ENCODE measurements around the gene TUBGCP2. TPM values are rescaled to one million over a fixed set of nuclear protein-coding genes. Genes with fewer than 3 reads are reported as not detected.

The TUBGCP2 gene
- total RNA-seq, 3 donors from 2014 or later (not counting 1 experiment from before 2014, with no cell fraction given) = 74.3 to 81.8 (median 78.7) TPM

- Mint-ChIP-seq H3K9me3 (no peaks in the 10 kb centered on the region), H3K4me3 (no peak overlapping the region), H3K27ac (peak overlapping the region in 1 of 2 donors; percentile 58), H3K4me1 (peaks cover 16 to 19% of the 10 kb centered on the region in 2 donors), H3K27me3 (ENCODE audit: low read depth in 2 of 2) (no peaks in the 10 kb centered on the region), H3K36me3 (no peaks in the 10 kb centered on the region)
- 98% methylated on average over 23 of the region's 23 CpGs for WGBS (ENCODE audit: insufficient coverage)
- Histone ChIP-seq H3K36me3 (ENCODE audit: control insufficient read depth, insufficient read depth, low read length) (peaks cover 30% of the 10 kb centered on the region), H3K4me1 (ENCODE audit: control insufficient read depth, insufficient read depth, low read length) (peaks cover 22% of the 10 kb centered on the region), H3K27me3 (ENCODE audit: control insufficient read depth, insufficient read depth, low read length) (no peaks in the 10 kb centered on the region), H3K27ac (ENCODE audit: low read length) (no peak overlapping the region), H3K9me3 (ENCODE audit: control insufficient read depth, insufficient read depth, low read length) (no peaks in the 10 kb centered on the region), H3K4me3 (ENCODE audit: low read length) (no peak overlapping the region)
- DNase-seq (no peak), ATAC-seq (no peak)
- intact Hi-C loops (cut with micrococcal nuclease) = no loop called here
- TF ChIP-seq, protein P1, sequence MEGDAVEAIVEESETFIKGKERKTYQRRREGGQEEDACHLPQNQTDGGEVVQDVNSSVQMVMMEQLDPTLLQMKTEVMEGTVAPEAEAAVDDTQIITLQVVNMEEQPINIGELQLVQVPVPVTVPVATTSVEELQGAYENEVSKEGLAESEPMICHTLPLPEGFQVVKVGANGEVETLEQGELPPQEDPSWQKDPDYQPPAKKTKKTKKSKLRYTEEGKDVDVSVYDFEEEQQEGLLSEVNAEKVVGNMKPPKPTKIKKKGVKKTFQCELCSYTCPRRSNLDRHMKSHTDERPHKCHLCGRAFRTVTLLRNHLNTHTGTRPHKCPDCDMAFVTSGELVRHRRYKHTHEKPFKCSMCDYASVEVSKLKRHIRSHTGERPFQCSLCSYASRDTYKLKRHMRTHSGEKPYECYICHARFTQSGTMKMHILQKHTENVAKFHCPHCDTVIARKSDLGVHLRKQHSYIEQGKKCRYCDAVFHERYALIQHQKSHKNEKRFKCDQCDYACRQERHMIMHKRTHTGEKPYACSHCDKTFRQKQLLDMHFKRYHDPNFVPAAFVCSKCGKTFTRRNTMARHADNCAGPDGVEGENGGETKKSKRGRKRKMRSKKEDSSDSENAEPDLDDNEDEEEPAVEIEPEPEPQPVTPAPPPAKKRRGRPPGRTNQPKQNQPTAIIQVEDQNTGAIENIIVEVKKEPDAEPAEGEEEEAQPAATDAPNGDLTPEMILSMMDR (IDR thresholded peaks at IDR 0.05) = no peak
These were observed 3.5 kb upstream of the TUBGCP2 start for GRCh38 chr10:133312016-133312768.

GRCh38 chr10:133311570-133311969 is 2.9 kb upstream of the TUBGCP2 start:
- TF ChIP-seq, protein P1 (IDR thresholded peaks at IDR 0.05) = no peak
- Mint-ChIP-seq H3K4me3 (no peak overlapping the region), H3K36me3 (no peaks in the 10 kb centered on the region), H3K9me3 (no peaks in the 10 kb centered on the region), H3K4me1 (peaks cover 19 to 21% of the 10 kb centered on the region in 2 donors), H3K27me3 (ENCODE audit: low read depth in 2 of 2) (no peaks in the 10 kb centered on the region), H3K27ac (peak overlapping the region in 1 of 2 donors; percentile 58)
- Histone ChIP-seq H3K4me1 (ENCODE audit: control insufficient read depth, insufficient read depth, low read length) (peaks cover 28% of the 10 kb centered on the region), H3K27ac (ENCODE audit: low read length) (no peak overlapping the region), H3K27me3 (ENCODE audit: control insufficient read depth, insufficient read depth, low read length) (no peaks in the 10 kb centered on the region), H3K36me3 (ENCODE audit: control insufficient read depth, insufficient read depth, low read length) (peaks cover 30% of the 10 kb centered on the region), H3K4me3 (ENCODE audit: low read length) (no peak overlapping the region), H3K9me3 (ENCODE audit: control insufficient read depth, insufficient read depth, low read length) (no peaks in the 10 kb centered on the region)
- DNase-seq = no peak
- no peak for ATAC-seq
- WGBS (ENCODE audit: insufficient coverage) = 95% methylated on average over 10 of the region's 10 CpGs
- intact Hi-C loops (cut with micrococcal nuclease) = no loop called here

- no peak overlapping the region for H3K27ac ChIP-seq (ENCODE audit: low read length)
- intact Hi-C loops (cut with micrococcal nuclease) = no loop called here
- no peak for DNase-seq
- peak overlapping the region; percentile 28 for H3K4me3 Mint-ChIP-seq
- peaks cover 19 to 26% of the 10 kb centered on the region in 2 donors for H3K4me1 Mint-ChIP-seq
- no peaks in the 10 kb centered on the region for H3K36me3 Mint-ChIP-seq
- TF ChIP-seq, protein P1 (IDR thresholded peaks at IDR 0.05) = no peak
- no peak overlapping the region for H3K27ac Mint-ChIP-seq
- H3K4me1 ChIP-seq (ENCODE audit: control insufficient read depth, insufficient read depth, low read length) = peaks cover 28% of the 10 kb centered on the region
- no peaks in the 10 kb centered on the region for H3K27me3 ChIP-seq (ENCODE audit: control insufficient read depth, insufficient read depth, low read length)
- H3K9me3 ChIP-seq (ENCODE audit: control insufficient read depth, insufficient read depth, low read length) = no peaks in the 10 kb centered on the region
- no peak for ATAC-seq
- H3K36me3 ChIP-seq (ENCODE audit: control insufficient read depth, insufficient read depth, low read length) = peaks cover 30% of the 10 kb centered on the region
- no peaks in the 10 kb centered on the region for H3K9me3 Mint-ChIP-seq
- WGBS (ENCODE audit: insufficient coverage) = 100% methylated on average over 7 of the region's 8 CpGs
- H3K4me3 ChIP-seq (ENCODE audit: low read length) = no peak overlapping the region
- H3K27me3 Mint-ChIP-seq (ENCODE audit: low read depth in 2 of 2) = no peaks in the 10 kb centered on the region
These were observed 2.1 kb upstream of the TUBGCP2 start for GRCh38 chr10:133310789-133311188.

GRCh38 chr10:133310399-133310755 is 1.7 kb upstream of the TUBGCP2 start:
- no peak overlapping the region for H3K4me3 ChIP-seq (ENCODE audit: low read length)
- H3K27ac ChIP-seq (ENCODE audit: low read length) = no peak overlapping the region
- ATAC-seq (no peak), DNase-seq (no peak)
- Mint-ChIP-seq H3K4me1 (peaks cover 23 to 30% of the 10 kb centered on the region in 2 donors), H3K27ac (no peak overlapping the region), H3K27me3 (ENCODE audit: low read depth in 2 of 2) (no peaks in the 10 kb centered on the region), H3K36me3 (no peaks in the 10 kb centered on the region), H3K9me3 (no peaks in the 10 kb centered on the region), H3K4me3 (peak overlapping the region; percentile 28)
- TF ChIP-seq, protein P1 (IDR thresholded peaks at IDR 0.05) = no peak
- H3K4me1 ChIP-seq (ENCODE audit: control insufficient read depth, insufficient read depth, low read length) = peaks cover 32% of the 10 kb centered on the region
- H3K36me3 ChIP-seq (ENCODE audit: control insufficient read depth, insufficient read depth, low read length) = peaks cover 30% of the 10 kb centered on the region
- H3K27me3 ChIP-seq (ENCODE audit: control insufficient read depth, insufficient read depth, low read length) = no peaks in the 10 kb centered on the region
- WGBS (ENCODE audit: insufficient coverage) = 97% methylated on average over 16 of the region's 16 CpGs
- no peaks in the 10 kb centered on the region for H3K9me3 ChIP-seq (ENCODE audit: control insufficient read depth, insufficient read depth, low read length)
- intact Hi-C loops (cut with micrococcal nuclease) = no loop called here
